Stimulated activated CD8-positive, alpha-beta memory T cell treated with anti-CD3 and anti-CD28 coated beads, Interleukin-2, amount 100 ng/mL, for 48 hours (primary cell): ENCODE data around the gene PTPRE.

ENCODE experiments used
- DNase-seq, 2 donors: peaks; one replicate each; pipeline ENCODE4 v3.0.0-alpha.2; 2020; ENCODE audit warnings: low read depth in 2 of 2

Gene PTPRE

GRCh38 chr10:127925471-127926207 lies 18.7 kb downstream of the PTPRE start:
- no peak for DNase-seq

DNA sequence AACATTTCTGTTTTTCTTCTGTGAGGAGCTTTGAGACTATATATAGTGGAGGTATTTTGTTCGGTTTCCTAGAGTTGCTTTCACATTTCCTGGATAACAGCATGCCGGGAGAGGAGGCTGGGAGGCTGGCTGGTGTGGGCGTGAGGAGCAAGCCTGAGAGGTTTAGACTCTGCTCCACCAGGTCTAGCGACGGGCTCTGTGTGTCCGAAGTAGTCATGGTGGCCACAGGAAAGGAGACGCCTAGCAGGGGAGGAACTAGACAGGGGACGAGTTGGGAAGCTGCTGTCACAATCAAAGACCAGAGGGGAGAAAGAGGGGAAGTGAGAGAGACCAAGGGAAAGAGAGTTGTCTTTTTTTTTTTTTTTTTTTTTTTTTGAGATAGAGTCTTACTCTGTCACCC lies 19.6 kb downstream of the PTPRE start:
- no peak for DNase-seq

DNA sequence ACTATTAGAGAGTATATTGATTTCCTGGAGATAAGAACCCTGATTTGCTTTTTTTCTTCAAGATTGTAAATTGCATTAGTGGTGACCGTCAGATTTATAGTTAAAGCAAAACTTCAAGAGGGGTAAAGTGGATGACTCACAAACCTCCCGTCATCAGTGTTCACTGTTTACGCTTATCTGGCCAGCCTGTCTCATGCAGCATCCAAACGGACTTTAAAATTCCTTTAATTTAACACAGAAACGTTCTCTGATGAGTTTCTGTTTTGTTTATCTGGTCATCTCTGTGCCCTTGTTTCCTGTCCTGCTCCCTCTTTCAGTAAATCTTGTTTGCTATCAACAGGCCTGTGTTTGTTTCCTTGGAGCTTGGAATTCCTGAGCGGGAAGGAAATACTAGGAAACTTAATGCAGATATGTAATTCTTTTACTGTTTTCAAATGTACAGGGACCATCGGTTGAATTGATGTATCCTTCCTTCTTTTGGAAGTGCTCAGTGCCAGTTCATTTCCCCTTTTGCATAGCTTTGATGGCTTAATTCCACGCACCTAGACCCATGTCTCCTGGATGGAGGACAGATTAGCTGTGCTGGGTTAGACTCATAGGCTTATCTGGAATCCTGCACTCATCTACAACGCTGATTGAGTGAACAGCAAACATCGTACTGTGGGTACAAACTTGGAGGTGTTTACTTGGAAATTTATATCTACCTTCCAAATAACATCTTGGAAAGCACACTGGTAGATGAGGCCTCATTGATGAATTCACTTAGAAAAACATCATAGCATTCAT lies 21.3 kb downstream of the PTPRE start:
- no peak for DNase-seq

GRCh38 chr10:127932521-127933270 lies 25.8 kb downstream of the PTPRE start:
- DNase-seq: no peak

- no peak for DNase-seq
Observed at GRCh38 chr10:127933271-127933670, 26.4 kb downstream of the PTPRE start.

DNA sequence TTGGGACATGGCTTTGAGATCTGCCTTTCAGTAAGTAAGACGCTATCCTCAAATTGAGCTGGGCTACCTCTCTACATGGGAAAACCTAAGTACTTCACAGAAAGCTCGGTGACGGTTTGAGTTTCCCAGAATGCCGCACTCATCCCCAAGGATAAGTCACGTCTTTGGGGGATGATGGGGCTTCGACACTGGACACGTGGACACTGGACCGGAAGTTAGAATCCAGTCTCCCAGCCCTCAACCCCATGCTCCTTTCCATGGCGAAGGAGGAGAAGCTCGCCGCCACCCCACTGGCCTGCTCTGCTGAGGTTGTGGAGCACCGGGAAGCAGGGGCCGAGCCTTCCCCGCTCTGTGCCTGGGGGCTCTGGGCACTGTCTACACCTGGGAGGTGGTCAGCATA lies 27.5 kb downstream of the PTPRE start:
- DNase-seq: no peak

DNA sequence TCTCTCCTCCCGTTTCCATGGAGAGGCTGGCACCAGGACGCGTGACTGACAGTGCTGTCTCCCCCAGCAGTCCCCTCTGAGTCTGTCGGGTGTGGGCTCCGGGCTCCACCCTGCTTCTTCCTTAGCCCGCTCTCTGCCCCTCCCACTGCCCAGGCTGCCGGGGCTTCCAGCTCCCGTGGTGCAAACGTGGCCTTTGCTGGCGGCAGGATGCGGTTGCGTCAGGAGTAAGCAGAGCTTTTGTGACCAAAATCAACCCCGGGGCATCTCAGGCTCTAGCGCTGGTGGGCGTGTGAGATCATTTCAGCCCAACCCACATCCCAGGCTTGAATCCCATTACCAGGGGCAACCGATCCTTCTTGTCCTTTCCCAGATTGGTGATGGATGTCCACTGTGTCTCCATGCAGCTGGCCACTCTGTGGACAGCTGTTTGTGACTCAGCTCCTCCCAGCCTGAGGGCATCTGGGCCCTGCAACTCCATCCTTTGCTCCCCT lies 28.2 kb downstream of the PTPRE start:
- DNase-seq: no peak

- DNase-seq: no peak
Observed at GRCh38 chr10:127937069-127937468, 30.2 kb downstream of the PTPRE start.

- no peak for DNase-seq
Observed at GRCh38 chr10:127937915-127938463, 31.1 kb downstream of the PTPRE start.

DNA sequence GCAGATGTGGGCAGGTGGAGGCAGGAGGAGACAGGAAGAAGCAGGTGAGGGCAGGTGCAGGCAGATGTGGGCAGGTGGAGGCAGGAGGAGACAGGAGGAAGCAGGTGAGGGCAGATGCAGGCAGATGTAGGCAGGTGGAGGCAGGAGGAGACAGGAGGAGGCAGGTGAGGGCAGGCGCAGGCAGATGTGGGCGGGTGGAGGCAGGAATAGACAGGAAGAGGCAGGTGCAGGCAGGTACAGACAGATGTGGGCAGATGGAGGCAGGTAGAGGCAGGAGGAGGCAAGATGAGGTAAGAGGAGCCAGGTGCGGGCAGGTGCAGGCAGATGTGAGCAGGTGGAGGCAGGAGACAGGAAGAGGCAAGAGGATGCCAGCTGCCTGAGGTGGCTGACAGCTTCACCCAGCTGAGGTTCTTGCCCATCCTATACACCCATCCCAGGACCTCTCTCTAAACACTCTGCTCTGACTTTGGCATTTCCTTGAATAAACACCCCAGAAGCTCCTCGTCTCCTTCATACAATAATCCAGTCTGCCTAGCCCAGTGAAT lies 33.0 kb downstream of the PTPRE start:
- DNase-seq: no peak

DNA sequence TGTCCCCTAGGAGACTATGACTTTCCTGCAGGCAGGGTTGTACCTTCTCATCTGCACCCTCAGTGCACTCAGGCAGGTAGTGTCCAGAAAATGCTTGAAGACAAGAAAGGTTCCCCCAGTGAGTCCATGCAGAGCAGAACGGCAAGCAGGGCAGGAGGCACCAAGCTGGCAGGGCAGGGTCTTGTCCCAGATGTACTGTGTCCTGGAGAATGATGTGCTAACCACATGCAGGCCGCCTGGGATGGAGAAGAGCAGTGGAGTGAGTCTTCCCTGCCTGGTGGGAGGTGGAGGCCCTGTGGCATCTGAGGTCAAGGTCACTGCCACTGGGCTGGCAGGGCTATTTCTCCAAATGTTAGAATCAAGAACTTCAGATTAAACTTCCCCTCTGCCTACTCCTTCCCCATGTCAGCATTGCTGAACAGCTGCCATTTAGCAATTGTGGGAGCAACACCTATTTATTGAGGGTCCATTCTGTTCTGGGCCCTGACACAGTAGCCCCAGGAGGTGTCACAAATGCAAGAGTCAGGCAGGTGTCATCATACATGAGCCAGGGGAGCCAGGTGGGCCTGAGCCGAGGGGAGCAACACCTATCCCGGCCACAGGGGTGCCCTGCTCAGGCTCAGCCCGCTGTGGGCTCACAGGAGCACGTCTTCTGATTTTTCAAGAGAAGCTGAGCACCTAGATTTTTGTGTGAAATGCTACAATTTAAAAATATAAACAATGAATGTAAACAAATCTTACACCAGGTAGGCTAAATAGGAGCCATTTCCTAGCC lies 34.1 kb downstream of the PTPRE start:
- DNase-seq: no peak

- DNase-seq: no peak
Observed at GRCh38 chr10:127942811-127943210, 35.9 kb downstream of the PTPRE start.

GRCh38 chr10:127943336-127943910 lies 36.5 kb downstream of the PTPRE start:
- no peak for DNase-seq

DNA sequence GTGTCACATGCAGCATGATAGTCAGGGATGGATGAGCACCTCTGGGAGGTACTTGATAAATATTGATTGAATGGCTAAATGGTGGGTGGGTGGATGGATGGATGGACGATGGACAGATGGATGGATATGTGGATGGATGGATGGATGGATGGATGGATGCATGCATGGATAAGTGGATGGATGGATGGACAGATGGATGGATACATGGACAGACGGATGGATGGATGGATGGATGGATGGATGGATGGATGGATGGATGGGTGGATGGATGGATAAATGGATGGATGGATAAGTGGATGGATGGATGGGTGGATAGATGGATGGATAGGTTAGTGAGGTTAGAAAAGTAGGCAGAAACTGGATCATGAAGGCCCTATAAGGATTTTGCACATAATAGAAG lies 37.4 kb downstream of the PTPRE start:
- no peak for DNase-seq

GRCh38 chr10:127945341-127945758 lies 38.4 kb downstream of the PTPRE start:
- DNase-seq: no peak

GRCh38 chr10:127945948-127946711 lies 39.2 kb downstream of the PTPRE start:
- DNase-seq: no peak

GRCh38 chr10:127947211-127947610 lies 40.3 kb downstream of the PTPRE start:
- DNase-seq: no peak

DNA sequence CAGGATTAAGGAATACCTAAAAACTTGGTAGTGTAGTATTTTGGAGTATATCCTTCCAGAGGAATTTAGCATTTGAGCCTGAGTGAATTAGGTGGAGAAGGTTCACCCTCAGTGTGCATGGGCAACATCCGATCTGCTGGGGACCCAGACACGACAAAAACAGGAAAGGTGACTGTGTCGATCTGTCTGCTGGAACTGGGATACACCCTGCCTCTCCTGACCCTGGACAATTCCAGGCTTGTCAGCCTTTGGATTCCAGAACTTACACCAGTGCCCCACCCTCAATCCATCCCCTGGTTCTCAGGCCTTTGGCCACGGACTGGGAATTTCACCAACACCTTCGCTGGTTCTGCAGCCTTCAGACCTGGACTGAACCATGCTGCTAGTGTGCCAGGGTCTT lies 41.9 kb downstream of the PTPRE start:
- DNase-seq: no peak

DNA sequence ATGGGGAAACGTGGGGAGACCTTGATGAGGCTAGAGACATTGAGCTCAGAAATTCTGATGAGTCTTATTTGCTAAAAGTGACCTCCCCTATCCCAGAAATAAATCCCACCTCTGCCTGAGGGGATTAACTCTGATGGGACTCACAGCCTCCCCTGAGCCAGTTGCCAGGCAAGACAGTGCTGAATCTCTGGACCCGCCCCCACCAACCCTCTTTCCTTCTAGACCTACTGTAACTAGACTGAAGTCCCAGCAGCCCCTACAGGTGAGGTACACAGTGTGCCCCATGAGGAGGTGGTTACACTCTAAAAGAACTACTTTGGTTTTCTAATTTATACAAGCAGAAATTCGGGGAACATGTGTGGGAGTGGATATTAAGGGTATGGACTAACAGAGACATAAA lies 42.9 kb downstream of the PTPRE start:
- no peak for DNase-seq
